Peyer's patch (tissue), 4 donors: ENCODE results near the gene CEBPZOS. TPM values are rescaled to one million over a fixed set of nuclear protein-coding genes. Genes with fewer than 3 reads are reported as not detected.

Experiments used
- DNase-seq, 3 donors: peaks; one replicate each; pipeline ENCODE4 v3.0.0-alpha.2; 2017 to 2019
- H3K27ac ChIP-seq, 4 donors: fragments of 200-600 bp; sonication (generic); one replicate each; pipeline ENCODE4 v1.5.1; 2016 to 2019
- H3K27me3 ChIP-seq, 2 donors: fragments of 200-600 bp; sonication (generic); one replicate each; pipeline ENCODE4 v1.5.1; 2019
- H3K36me3 ChIP-seq, 3 donors: fragments of 200-600 bp; sonication (generic); one replicate each; pipeline ENCODE4 v1.5.1; 2016 to 2019
- H3K4me1 ChIP-seq, 4 donors: fragments of 200-600 bp; sonication (generic); one replicate each; pipeline ENCODE4 v1.5.1; 2016 to 2019
- H3K4me3 ChIP-seq, 4 donors: fragments of 200-600 bp; sonication (generic); 1 replicate in 3 of 4; 2 replicates in 1 of 4; pipeline ENCODE4 v1.5.1; 2016 to 2019; ENCODE audit warnings: mild to moderate bottlenecking in 1 of 4
- H3K9me3 ChIP-seq, 4 donors: fragments of 200-600 bp; sonication (generic); one replicate each; pipeline ENCODE4 v1.5.1; 2016 to 2019; ENCODE audit warnings: mild to moderate bottlenecking in 1 of 4
- CTCF ChIP-seq, 6 experiments: fragments of 450-650 bp in 4 of 6; fragments of 200-600 bp in 2 of 6; sonication (generic) in 1 of 6; IDR thresholded peaks; one replicate each; pipeline ENCODE4 v1.5.1; 2017 to 2019; ENCODE audit warnings: antibody characterized with exemption in 6 of 6, mild to moderate bottlenecking in 3 of 6, moderate library complexity in 1 of 6
- POLR2A ChIP-seq, 2 donors: fragments of 450-650 bp; IDR thresholded peaks; one replicate each; pipeline ENCODE4 v1.5.1; 2017; ENCODE audit warnings: antibody characterized with exemption in 2 of 2, mild to moderate bottlenecking in 2 of 2, moderate library complexity in 2 of 2
- total RNA-seq, 4 donors: library from RNA; depleted of rRNA; stranded (reverse); fragments of >200 nt; gene quantifications; one replicate each; pipeline ENCODE4 v1.1.0, GENCODE V29; 2016

CEBPZOS gene
- total RNA-seq, 4 donors from 2014 or later, result 19.3 to 42.1 (median 32.0) TPM

GRCh38 chr2:37231241-37232130 lies 35.2 kb downstream of the CEBPZOS start, which contains the start of the genes CEBPZ and NDUFAF7:
Gene CEBPZ (minus strand): TSS chr2:37231596. CDS start chr2:37231567, 29 bp downstream.
Gene NDUFAF7 (plus strand): TSS chr2:37231658. CDS start chr2:37231706, 48 bp downstream.
- Histone ChIP-seq H3K27me3 (no peaks in the 10 kb centered on the region), H3K9me3 (no peaks in the 10 kb centered on the region), H3K4me1 (peaks cover 3 to 32% (median 8%) of the 10 kb centered on the region in 4 donors), H3K4me3 (peak within 1 kb of the TSS; percentile 72 to 87 (median 80)), H3K36me3 (peaks cover 0 to 32% (median 0%) of the 10 kb centered on the region in 3 donors), H3K27ac (peak within 1 kb of the TSS; percentile 80 to 96 (median 88))
- DNase-seq, result peak; percentile 86 to 97 (median 92)
- peak; percentile 61 to 74 for TF ChIP-seq POLR2A (IDR thresholded peaks at IDR 0.05)
- TF ChIP-seq CTCF (IDR thresholded peaks at IDR 0.05), result peak in 1 of 6 experiments; percentile 7

GRCh38 chr2:37232131-37232933 lies 36.0 kb downstream of the CEBPZOS start:
- H3K4me3 ChIP-seq, result peak overlapping the region; percentile 72 to 87 (median 80)
- H3K9me3 ChIP-seq, result no peaks in the 10 kb centered on the region
- peaks cover 0 to 31% (median 0%) of the 10 kb centered on the region in 3 donors for H3K36me3 ChIP-seq
- H3K27ac ChIP-seq, result peak overlapping the region; percentile 80 to 96 (median 88)
- peaks cover 3 to 27% (median 7%) of the 10 kb centered on the region in 4 donors for H3K4me1 ChIP-seq
- DNase-seq, result peak in 2 of 3 donors; percentile 50 to 52
- no peaks in the 10 kb centered on the region for H3K27me3 ChIP-seq
- no peak for TF ChIP-seq POLR2A (IDR thresholded peaks at IDR 0.05)
- TF ChIP-seq CTCF (IDR thresholded peaks at IDR 0.05), result no peak

- Histone ChIP-seq H3K36me3 (peaks cover 0 to 80% (median 0%) of the 10 kb centered on the region in 3 donors), H3K4me3 (no peak overlapping the region), H3K27me3 (no peaks in the 10 kb centered on the region), H3K9me3 (no peaks in the 10 kb centered on the region), H3K27ac (no peak overlapping the region), H3K4me1 (no peaks in the 10 kb centered on the region)
- TF ChIP-seq CTCF (IDR thresholded peaks at IDR 0.05) (no peak), POLR2A (IDR thresholded peaks at IDR 0.05) (no peak)
- no peak for DNase-seq
Measured at GRCh38 chr2:37243435-37243834, 47.1 kb downstream of the CEBPZOS start.

GRCh38 chr2:37244017-37244416 lies 47.7 kb downstream of the CEBPZOS start:
- TF ChIP-seq POLR2A (IDR thresholded peaks at IDR 0.05) (no peak), CTCF (IDR thresholded peaks at IDR 0.05) (no peak)
- DNase-seq, result no peak
- Histone ChIP-seq H3K27ac (no peak overlapping the region), H3K36me3 (peaks cover 0 to 84% (median 0%) of the 10 kb centered on the region in 3 donors), H3K27me3 (no peaks in the 10 kb centered on the region), H3K4me3 (no peak overlapping the region), H3K4me1 (no peaks in the 10 kb centered on the region), H3K9me3 (no peaks in the 10 kb centered on the region)

- peaks cover 0 to 85% (median 0%) of the 10 kb centered on the region in 3 donors for H3K36me3 ChIP-seq
Measured at GRCh38 chr2:37244755-37245154, 48.5 kb downstream of the CEBPZOS start.

More at GRCh38 chr2:37244755-37245154, 48.5 kb downstream of the CEBPZOS start:
- H3K4me3 ChIP-seq, result no peak overlapping the region
- H3K4me1 ChIP-seq, result no peaks in the 10 kb centered on the region
- no peaks in the 10 kb centered on the region for H3K27me3 ChIP-seq
- no peaks in the 10 kb centered on the region for H3K9me3 ChIP-seq
- TF ChIP-seq POLR2A (IDR thresholded peaks at IDR 0.05) (no peak), CTCF (IDR thresholded peaks at IDR 0.05) (no peak)
- no peak overlapping the region for H3K27ac ChIP-seq
- no peak for DNase-seq
